Measurements from ENCODE around the gene PCK2.

PCK2 gene

DNA sequence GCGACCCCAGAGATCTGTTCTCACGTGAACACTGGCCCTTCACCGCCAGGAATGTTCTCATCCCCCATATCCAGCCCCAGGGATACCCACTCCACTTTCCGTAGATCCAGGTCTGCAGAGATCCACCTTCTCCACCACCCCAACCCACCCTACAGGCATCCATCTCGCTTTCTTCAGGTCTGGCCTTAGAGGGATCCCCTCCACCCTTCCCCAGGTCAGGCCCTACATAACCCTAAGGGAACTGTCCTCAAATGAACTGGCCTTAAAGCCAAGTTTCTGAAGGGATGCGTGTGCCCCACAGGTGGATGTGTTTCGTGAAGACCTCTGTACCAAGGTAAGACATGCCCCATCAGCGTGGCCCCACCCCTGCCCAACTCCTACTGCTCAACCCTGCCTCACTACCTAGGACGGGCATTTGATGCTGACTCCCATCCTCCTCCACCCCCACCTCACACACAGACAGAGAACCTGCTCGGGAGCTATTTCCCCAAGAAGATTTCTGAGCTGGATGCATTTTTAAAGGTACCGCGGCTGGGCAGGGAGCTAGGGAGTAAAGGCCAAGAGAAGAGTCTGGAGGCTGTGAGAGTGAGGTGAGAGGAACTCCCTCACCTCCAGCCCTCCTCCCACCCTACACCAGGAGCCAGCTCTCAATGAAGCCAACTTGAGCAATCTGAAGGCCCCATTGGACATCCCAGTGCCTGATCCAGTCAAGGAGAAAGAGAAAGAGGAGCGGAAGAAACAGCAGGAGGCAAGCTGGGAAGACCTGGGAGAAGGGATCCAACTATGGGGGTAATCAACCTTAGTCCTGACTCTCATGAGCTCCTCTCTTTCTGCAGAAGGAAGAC lies 42.8 kb downstream of the PCK2 start:
- no peak for DNase-seq (ENCODE audit: low spot score)

DNA sequence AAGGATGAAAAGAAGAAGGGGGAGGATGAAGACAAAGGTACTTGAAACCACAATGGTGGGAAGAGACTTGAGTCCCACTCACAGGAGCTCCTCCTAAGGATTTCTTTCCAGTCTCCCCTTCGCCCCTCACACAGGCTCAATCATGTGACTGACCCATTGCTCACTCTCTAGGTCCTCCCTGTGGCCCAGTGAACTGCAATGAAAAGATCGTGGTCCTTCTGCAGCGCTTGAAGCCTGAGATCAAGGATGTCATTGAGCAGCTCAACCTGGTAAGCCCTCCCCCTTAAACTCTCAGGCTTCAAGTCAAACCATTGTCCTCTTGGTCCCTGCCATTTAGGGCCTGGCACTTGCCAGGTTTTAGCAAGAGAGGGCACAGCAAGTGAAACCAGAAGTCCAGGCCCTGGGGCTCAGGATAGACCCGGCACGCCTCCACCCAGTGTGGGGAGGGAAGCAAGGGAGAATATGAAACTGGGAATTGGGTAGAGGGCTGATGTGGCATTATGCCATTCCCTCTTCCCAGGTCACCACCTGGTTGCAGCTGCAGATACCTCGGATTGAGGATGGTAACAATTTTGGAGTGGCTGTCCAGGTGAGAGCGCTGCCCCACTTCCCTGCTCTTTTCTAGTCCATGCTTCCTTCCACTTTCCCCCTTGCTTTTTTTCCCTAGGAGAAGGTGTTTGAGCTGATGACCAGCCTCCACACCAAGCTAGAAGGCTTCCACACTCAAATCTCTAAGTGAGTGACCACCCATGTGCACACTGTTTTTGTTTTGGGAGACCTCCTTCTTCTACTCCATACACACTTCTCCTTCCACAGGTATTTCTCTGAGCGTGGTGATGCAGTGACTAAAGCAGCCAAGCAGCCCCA lies 43.7 kb downstream of the PCK2 start:
- DNase-seq (ENCODE audit: low spot score), result no peak

DNA sequence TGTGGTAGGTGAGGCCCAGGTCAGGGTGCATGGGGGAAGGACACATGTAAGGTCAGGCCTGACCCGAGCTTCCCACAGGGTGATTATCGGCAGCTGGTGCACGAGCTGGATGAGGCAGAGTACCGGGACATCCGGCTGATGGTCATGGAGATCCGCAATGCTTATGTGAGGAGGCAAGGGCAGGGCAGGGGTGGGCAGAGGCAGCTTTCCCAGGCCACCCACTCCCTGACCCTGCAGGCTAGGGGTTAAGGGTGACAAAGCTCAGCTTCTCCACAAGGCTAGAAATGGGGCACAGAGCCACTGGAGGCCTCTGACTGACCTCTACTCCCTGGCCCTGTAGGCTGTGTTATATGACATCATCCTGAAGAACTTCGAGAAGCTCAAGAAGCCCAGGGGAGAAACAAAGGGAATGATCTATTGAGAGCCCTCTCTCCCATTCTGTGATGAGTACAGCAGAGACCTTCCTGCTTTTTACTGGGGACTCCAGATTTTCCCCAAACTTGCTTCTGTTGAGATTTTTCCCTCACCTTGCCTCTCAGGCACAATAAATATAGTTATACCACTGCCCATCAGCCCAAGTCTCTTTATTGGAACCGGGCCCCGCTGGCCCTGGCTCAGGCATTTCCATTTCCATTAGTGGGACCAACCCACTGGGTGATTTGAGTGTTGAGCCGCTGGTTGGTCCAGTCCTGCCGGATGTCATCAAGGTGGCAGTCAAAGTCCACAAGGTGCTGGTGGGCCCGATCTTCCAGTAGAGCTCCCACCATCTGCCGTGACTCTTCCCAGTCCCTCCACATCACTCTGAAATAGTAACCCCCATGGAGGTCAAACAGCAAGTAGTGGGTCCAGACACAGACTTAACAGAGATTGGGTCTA lies 44.5 kb downstream of the PCK2 start:
- no peak for DNase-seq (ENCODE audit: low spot score)

DNA sequence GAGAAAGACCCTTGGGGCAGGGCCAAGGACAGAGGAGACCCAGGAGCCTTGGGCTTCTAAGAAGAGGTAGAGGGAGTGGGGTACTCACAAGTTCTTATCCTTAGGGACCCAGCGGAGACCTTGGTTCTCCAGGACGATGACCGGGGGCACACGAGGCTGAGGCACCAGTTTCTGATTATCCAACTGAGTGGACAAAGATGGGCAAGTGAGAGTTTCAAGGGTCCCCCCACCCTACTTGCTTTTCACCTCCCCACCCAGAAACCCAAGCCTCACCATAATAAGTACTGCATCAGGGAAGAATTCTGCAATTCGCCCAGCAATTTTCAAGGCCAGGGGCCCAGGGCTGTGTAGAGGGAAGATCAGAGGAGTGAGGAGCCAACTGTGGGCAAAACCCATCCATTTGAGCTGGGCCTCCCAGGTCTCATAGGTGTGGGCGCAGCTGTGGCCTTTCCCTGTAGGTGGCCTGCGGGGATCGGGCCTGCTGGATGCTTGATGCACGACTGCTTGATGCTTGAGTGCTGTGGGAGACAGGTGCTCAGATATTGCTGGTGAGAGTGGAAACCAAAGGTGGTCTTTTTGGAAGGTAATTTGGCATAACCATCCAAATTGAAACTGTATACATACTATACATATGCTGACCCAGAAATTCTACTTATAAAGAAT lies 45.3 kb downstream of the PCK2 start:
- DNase-seq (ENCODE audit: low spot score), result no peak

DNA sequence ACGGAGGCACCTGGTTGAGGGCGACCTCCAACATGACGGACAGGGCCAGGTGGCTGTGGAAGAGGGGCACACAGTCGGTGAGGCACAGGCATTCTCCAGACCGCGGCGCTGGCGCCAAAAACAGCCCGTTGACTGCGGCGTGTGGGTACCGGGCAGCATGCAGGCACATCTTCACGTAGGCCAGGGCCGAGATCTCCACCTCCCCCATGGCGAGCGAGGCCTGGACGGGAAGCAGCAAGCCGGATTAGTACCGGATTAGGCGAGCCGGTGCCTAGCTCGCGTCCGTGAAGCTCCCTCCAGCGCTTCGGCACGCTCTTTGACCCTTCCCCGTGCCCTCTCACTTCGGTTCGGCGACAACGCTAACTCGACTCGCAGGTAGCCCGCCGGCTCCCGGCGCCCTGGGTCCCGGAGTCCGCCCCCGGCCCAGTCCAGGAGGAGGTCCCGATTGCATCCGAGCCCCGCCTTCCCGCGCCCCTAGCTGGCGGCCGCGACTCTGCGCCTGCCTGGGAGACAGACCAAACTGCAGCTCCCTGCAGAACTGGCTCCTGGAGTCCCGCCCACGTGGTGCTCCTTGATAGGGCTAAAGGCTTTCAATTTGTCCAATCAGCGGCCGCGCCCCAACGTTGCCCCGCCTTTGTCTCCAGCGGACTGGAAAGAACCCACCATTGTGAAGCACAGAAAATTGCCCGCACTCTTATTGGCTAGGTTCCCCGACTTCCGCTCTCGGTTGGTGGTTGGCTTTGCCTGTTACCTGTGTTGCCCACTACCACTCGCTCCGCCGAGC lies 47.2 kb downstream of the PCK2 start, which contains the start of gene EMC9:
Gene EMC9 (minus strand): TSS at position 495 of the 784 bp plus-strand sequence. CDS start 287 bp downstream, at position 208.
- peak; percentile 96 for DNase-seq (ENCODE audit: low spot score)

DNA sequence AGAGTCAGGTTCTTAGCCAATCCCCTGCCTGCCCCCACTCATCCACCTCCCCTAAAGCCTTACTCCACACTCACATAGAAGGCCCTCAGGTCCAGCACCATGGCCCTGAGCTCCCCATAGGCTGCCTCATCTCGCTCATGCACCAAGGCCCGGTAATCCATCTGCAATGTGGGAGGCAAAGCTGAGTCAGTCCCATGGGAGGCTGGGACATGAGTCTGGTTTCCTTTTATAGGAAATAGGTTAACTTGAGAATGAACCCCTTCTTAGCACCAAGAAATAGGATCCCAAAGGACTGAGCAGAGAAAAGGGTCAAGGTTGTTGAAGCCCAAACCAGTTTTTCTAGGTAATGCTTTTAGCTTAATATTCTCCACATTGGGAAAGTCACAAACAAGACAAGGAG lies 49.4 kb downstream of the PCK2 start:
- DNase-seq (ENCODE audit: low spot score), result no peak

DNA sequence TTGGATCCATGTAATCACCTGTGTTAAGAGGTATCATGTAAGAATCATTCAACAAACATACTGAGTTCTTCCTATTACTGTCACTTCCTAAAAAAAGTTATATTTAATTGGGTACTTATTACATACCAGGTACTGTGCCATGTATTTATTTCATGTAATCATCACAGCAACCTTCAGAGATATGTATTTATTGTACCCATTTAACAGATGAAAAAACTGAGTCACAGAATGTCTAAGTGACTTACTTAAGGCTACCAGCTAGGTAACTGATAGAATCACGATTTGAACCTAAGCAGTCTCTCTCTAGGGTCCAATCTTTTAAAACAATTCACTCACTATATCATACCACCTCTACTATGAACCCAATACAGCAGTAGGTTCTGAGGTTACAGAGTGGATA lies 50.3 kb downstream of the PCK2 start:
- no peak for DNase-seq (ENCODE audit: low spot score)

DNA sequence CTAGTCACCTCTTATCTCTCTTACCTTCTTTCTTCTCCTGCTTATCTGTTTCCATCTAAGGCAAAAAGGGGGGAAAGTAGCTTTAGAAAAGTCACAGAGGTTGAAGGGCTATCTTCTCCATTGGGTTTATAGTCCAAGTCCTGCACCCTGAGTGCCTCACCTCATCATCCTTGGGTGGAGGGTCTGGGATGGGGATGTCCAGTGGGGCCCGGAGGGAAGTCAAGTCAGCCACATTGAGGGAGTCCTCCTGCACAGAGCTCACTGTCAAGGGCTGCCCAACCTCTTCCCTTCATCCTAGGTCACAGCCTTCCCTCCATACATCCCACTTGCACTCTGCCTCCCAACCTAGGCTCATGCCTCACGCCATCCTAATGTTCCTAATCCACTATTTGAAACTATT lies 51.1 kb downstream of the PCK2 start:
- no peak for DNase-seq (ENCODE audit: low spot score)

DNA sequence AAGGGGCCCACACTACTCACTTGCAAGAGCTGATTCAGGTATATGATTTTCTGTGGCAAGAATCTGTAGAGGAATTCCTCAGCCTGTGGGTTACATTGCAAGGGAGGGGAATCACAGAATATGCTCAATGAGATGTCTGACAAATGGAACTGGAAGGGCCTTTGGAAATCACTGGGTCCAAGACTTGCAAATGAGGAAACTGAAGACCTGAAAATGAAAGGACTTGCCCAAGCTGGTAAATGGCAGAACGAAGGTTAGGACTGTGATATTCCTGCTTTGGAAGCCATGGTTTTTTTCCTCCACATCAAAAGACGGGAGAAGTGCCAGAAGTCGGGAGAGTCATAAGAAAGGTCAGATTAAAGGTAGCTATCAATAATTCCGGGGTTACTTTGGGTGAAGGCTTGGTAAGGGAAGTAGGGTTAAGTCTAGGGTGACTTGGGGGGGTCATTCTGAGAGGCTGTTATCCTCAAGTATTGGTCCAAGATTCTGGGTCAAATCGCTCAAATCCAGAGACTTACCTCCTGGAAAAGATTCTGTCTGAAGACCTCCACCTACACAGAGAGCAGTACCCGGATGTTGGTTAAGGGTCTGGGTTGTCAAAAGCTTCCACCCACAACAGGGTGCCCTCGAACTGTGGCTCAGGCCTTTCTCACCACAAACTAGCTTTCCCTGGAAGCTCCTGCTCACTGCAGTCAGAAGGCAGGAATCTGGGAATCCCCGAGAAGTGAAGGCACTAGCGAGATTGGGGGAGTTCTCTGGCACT lies 51.8 kb downstream of the PCK2 start:
- DNase-seq (ENCODE audit: low spot score), result no peak

DNA sequence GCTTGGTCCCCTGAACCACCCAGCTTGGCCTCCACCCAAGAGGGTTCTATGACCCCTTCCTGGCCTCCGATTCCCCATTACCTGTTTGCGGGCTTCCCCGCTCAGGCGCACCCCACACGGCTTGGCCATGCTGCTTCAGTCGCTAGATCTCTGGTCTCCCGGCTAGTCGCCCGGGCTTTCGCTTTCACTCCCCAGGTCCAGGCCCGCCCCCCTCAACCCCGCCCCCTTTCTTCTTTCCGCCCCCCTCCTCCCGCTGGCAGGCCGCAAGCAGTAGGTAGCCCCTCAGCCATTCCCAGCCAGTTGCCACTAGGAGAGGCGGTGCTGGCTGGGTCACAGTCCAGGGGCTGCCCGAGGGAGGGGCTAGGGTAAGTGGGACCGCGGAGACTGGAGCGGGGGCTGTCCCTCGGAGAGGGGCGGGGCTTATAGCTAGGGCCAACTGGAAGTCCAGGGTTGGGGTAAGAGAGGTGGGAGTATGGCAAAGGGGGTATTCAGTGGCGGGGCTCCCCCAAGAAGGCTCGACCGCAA lies 52.4 kb downstream of the PCK2 start, which contains the start of gene PSME2:
Gene PSME2 (minus strand): TSS at position 158 of the 525 bp plus-strand sequence. CDS start 29 bp downstream, at position 129.
- DNase-seq (ENCODE audit: low spot score), result peak; percentile 94

DNA sequence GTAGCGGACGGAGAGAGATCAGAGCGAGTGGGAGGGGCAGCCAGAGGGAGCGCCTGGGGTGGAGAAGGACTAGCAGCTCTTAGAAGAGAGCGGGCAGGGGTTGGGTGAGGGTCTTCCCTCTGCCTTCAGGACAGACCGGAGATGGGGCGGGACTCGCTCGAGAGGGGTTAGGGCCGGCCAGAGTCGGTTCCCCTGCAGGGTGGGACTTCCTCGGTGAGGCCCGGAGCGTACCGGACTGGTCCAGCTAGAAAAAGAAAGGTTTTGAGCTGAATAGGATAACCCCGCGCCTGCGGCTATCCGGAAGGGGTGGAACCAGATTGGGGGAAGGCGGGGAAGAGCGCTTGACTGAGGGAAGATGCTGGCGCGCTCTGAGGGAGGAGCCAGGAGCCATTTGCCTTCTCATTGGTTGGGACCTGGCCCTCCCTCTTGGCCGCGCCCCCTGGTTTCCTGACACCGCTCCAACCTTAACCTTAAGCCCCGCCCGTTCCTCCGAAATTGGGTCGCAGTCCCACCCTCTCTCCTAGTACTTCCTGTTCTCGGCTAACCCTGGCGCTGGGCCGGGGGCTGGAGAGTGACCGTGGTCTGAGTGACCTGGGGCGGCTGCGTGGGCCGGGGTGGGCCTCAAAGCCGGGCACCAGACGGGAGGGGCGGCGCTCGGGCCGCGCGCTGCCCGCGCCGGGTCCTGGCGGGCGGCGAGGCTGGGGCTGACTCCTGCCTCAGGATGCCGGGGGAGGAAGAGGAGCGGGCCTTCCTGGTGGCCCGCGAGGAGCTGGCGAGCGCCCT lies 53.1 kb downstream of the PCK2 start, which contains the start of gene RNF31:
Gene RNF31 (plus strand): TSS at position 521 of the 783 bp plus-strand sequence. CDS start 201 bp downstream, at position 722.
- DNase-seq (ENCODE audit: low spot score), result peak; percentile 97

DNA sequence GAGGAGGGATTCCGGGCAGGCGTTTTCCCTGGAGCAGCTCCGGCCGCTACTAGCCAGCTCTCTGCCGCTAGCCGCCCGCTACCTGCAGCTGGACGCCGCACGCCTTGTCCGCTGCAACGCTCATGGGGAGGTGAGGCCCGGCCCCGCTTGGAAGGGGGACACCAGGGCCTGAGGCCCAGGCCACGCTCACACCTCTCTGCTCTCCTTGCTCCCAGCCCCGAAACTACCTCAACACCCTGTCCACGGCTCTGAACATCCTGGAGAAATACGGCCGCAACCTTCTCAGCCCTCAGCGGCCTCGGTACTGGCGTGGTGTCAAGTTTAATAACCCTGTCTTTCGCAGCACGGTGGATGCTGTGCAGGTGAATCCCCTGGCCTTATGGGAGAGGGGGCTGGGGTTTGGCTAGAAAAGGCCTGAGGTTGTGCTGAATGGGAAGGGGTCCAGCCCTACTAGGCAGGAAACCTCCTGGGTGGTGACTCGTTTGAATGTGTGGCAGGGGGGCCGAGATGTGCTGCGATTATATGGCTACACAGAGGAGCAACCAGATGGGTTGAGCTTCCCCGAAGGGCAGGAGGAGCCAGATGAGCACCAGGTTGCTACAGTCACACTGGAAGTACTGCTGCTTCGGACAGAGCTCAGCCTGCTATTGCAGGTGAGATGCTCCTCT lies 53.8 kb downstream of the PCK2 start:
- DNase-seq (ENCODE audit: low spot score), result no peak

DNA sequence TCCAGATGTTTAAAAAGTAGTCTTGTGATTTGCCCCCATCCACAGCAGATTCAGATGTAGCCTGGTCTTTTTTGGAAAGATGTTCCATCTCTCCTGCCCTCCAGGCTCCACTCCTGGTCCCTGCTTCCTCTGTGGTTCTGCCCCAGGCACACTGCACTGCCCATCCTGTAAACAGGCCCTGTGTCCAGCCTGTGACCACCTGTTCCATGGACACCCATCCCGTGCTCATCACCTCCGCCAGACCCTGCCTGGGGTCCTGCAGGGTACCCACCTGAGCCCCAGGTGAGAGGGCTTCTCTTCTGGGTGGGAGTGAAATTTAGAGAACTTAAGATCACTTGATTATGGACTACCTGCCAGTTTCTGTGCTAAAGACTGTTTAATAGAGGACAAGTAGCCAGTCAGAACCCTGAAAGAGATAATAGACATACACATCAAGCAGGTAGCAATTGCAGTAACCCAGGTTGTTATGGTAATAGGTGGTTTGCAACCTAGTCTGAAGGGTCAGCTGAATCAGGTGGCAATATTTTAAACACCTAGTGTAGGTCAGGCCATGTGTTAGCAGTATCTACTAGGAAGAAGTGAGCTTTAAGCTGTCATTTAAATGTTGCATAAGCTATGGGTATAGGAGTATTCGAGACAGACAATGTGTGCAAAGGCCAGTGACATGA lies 55.3 kb downstream of the PCK2 start:
- no peak for DNase-seq (ENCODE audit: low spot score)

DNA sequence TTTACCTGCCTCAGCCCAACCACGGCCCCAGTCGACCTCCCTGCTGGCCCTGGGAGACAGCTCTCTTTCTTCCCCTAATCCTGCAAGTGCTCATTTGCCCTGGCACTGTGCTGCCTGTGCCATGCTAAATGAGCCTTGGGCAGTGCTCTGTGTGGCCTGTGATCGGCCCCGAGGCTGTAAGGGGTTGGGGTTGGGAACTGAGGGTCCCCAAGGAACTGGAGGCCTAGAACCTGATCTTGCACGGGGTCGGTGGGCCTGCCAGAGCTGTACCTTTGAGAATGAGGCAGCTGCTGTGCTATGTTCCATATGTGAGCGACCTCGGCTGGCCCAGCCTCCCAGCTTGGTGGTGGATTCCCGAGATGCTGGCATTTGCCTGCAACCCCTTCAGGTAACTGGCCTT lies 56.0 kb downstream of the PCK2 start:
- DNase-seq (ENCODE audit: low spot score), result no peak

DNA sequence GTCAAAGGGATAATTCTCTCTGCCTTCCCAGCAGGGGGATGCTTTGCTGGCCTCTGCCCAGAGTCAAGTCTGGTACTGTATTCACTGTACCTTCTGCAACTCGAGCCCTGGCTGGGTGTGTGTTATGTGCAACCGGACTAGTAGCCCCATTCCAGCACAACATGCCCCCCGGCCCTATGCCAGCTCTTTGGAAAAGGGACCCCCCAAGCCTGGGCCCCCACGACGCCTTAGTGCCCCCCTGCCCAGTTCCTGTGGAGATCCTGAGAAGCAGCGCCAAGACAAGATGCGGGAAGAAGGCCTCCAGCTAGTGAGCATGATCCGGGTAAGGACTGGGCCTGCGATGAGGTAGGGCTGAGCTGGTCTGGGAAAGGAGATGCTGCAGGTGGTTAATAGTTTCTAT lies 56.5 kb downstream of the PCK2 start:
- no peak for DNase-seq (ENCODE audit: low spot score)

DNA sequence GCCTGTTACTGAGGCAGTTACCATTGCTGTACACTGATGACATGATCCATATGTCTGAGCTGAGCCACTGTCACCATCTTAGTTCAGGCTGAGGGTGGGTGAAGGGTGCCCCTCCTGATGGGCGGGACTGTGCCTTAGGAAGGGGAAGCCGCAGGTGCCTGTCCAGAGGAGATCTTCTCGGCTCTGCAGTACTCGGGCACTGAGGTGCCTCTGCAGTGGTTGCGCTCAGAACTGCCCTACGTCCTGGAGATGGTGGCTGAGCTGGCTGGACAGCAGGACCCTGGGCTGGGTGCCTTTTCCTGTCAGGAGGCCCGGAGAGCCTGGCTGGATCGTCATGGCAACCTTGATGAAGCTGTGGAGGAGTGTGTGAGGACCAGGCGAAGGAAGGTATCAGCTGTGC lies 56.9 kb downstream of the PCK2 start:
- no peak for DNase-seq (ENCODE audit: low spot score)

DNA sequence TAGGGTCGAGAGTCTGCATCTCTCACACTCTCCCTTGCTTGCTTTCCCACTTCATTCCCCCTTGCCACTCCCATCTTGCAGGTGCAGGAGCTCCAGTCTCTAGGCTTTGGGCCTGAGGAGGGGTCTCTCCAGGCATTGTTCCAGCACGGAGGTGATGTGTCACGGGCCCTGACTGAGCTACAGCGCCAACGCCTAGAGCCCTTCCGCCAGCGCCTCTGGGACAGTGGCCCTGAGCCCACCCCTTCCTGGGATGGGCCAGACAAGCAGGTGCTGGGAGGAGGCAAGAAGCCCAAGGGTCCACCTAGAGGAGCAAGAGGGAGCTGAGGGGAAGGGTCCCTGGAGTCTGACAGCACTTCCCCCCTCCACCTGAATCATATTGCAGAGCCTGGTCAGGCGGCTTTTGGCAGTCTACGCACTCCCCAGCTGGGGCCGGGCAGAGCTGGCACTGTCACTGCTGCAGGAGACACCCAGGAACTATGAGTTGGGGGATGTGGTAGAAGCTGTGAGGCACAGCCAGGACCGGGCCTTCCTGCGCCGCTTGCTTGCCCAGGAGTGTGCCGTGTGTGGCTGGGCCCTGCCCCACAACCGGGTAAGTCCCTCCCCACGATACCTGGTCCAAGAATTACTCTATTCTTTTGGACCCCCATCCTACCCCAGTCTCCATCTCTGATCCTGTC lies 57.4 kb downstream of the PCK2 start:
- no peak for DNase-seq (ENCODE audit: low spot score)

All from AG20443 (cell line).